Measurements from ENCODE around the gene PRPF39. TPM values are rescaled to one million over a fixed set of nuclear protein-coding genes. Genes with fewer than 3 reads are reported as not detected.

The PRPF39 gene
- total and polyA plus RNA-seq, 10 of the 15 experiments (the other 5 are each of a cell fraction or from before 2014, with no cell fraction given), result 22.1 to 91.7 (median 36.9) TPM

GRCh38 chr14:45089813-45090212 lies 5.9 kb downstream of the PRPF39 start (continued):
- TF ChIP-seq PKNOX1 (IDR thresholded peaks at IDR 0.05) (peak; percentile 91), IRF4 (IDR thresholded peaks at IDR 0.05; ENCODE audit: low read depth, low read length) (no peak), CHD4 (IDR thresholded peaks at IDR 0.05) (no peak), HSF1 (IDR thresholded peaks at IDR 0.05; ENCODE audit: low read depth, low read length) (no peak), FOXM1 (IDR thresholded peaks at IDR 0.05; ENCODE audit: low read depth, low read length) (0 out of 2 replicates have a peak, but pooled peaks have one; percentile 31), ESRRA (IDR thresholded peaks at IDR 0.05; ENCODE audit: low read length) (no peak), ATF7 (IDR thresholded peaks at IDR 0.05; ENCODE audit: low read depth) (peak; percentile 38; the same call in 1 of the 2 replicates), NFIC (IDR thresholded peaks at IDR 0.05; ENCODE audit: low read depth, low read length) (peak; percentile 62; the same call in 1 of the 2 replicates), JUNB (IDR thresholded peaks at IDR 0.05) (peak; percentile 79), RUNX3 (IDR thresholded peaks at IDR 0.05; ENCODE audit: low read length) (peak; percentile 77)

- no peak overlapping the region for H3K27ac ChIP-seq (ENCODE audit: control insufficient read depth, insufficient read depth)
- no peak overlapping the region for H3K4me3 ChIP-seq
- BruUV-seq (replicated peaks), result no TSS peak
- peaks cover 16% of the 10 kb centered on the region for H3K4me1 ChIP-seq (ENCODE audit: control insufficient read depth, insufficient read depth, low read length)
- intact Hi-C loops (cut with micrococcal nuclease; ENCODE audit: unreplicated experiment) (no loop called here), in situ Hi-C loops (cut with MboI) (no loop called here)
- 74% methylated on average over 2 of the region's 2 CpGs for WGBS (ENCODE audit: insufficient coverage, insufficient replicate concordance, low lambda C conversion rate, missing lambda C conversion rate)
- H3K9me3 ChIP-seq (replicated peaks; ENCODE audit: control insufficient read depth, insufficient read depth, low read length), result peaks cover 5% of the 10 kb centered on the region; the same call in 2 of the 3 replicates
- ATAC-seq (no peak), DNase-seq (ENCODE audit: low read depth, low spot score) (no peak), FAIRE-seq (no peak)
- RAD21 ChIA-PET (ENCODE audit: unreplicated experiment), result no interaction called here
- H4K20me1 ChIP-seq (ENCODE audit: control insufficient read depth, insufficient read depth), result no peaks in the 10 kb centered on the region
- H3K36me3 ChIP-seq (ENCODE audit: control insufficient read depth in 2 of 2, insufficient read depth in 2 of 2, low read length in 1 of 2), result peaks cover 3 to 12% of the 10 kb centered on the region in 2 experiments; a peak in 3 of 4 replicates
- SMC1A ChIA-PET (ENCODE audit: uncharacterized antibody, unreplicated experiment), result interaction anchor here (0.6 to 1.2 kb wide), 3 partner anchors 9 to 162 kb away, joined by 3 to 4 read pairs (median 3); partner anchors contain the start of gene MIS18BP1
- H3K9ac ChIP-seq (ENCODE audit: control insufficient read depth, insufficient read depth, low read length), result no peak overlapping the region
- peaks cover 80% of the 10 kb centered on the region for H3K79me2 ChIP-seq (ENCODE audit: control insufficient read depth, insufficient read depth, low read length)
- H3K27me3 ChIP-seq (replicated peaks in 1 of 2; ENCODE audit: control insufficient read depth in 2 of 2, insufficient read depth in 2 of 2, low read length in 1 of 2), result no peaks in the 10 kb centered on the region
- H2AFZ ChIP-seq (ENCODE audit: control insufficient read depth, low read depth, low read length), result no peak overlapping the region
- TF ChIP-seq ZNF24 (IDR thresholded peaks at IDR 0.05), result no peak
- POLR2A ChIA-PET, result interaction anchor here (0.6 to 2.2 kb wide), 6 partner anchors 9 to 194 kb away, joined by 3 to 7 read pairs (median 4); partner anchors contain the start of genes KLHL28 and TOGARAM1
- CTCF ChIA-PET, result interaction anchor here (0.5 kb wide), 1 partner anchor 237 kb away, joined by 3 read pairs; no protein-coding TSS in a partner anchor
- H3K4me2 ChIP-seq (ENCODE audit: control insufficient read depth, insufficient read depth), result no peak overlapping the region
Observed at GRCh38 chr14:45091710-45092109, 7.8 kb downstream of the PRPF39 start.
